Right ventricle myocardium superior (tissue), 1 donor: ENCODE data around the gene FNDC11. TPM values are rescaled to one million over a fixed set of nuclear protein-coding genes. Genes with fewer than 3 reads are reported as not detected.
"Not testable (repeated sequence)": the region's sequence is repeated elsewhere in the genome, so short reads cannot be mapped to it uniquely, and the experiment has no call there.

Source experiments
- ATAC-seq: fragments of 200-7000 bp; cut with Tn5 transposase; one replicate; pipeline ENCODE4 v1.9.1; 2020; ENCODE audit warnings: mild to moderate bottlenecking; ENCODE audit not compliant: poor library complexity
- DNase-seq: peaks from one replicate; pipeline ENCODE4 v3.0.0-alpha.2; 2020
- intact Hi-C: fragments of 100-400 bp; cut with DNase I; formaldehyde crosslinking; loops from one replicate; pipeline ENCODE4 v1.11.2; 2022
- total RNA-seq: library from RNA; stranded (reverse); fragmentation: NEBNext Ultra II Directional; extraction: Animal tissue kit (Norgen Biotek cat#: 25700); gene quantifications from one replicate; pipeline ENCODE4 v1.2.1, GENCODE V29; 2021
- donor health status: DM: no; HTN: yes; CAD: no; lungs with severe emphysema.

Gene FNDC11
- total RNA-seq, 1 donor from 2014 or later: 0.11 TPM

DNA sequence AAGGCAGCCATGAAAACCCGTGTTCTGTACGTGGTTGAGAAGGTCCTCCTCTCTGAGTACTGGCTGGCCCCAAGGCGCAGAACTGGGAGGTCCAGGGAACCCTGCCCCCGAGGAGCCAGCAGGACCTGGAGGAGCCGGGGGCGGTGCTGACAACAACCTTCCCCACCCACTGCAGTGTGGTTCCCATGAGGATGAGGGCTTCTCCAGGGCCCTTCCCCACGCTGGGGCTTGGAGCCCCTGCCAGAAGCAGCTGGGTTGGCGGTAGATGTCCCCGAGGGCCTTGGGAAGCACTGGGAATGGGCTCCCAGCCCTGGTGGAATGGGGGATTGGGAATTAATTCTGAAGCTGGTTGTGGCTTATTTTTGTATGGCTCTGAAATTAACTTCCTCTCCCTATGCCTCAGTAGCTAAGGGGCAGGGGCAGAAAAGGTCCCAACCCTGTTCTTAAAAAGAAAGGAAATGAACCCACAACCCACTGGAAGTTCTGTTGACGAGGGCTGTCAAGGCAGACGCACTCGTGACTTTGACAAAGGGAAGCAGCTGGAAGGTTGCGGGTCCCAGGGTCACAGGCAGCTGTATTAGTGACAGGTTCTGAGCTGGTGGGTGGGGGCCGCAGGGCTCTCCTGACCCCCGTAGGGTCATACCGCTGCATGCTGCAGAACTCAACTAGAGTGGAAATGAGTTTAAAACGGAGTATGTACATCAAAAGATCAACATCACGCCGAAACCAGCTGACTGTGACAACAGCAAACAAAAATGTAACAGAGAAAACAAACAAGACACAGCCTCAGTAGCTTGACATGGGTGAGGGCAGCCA lies 34.0 kb downstream of the FNDC11 start:
- intact Hi-C loops: no loop called here
- DNase-seq (peak; percentile 39), ATAC-seq (no peak)

DNA sequence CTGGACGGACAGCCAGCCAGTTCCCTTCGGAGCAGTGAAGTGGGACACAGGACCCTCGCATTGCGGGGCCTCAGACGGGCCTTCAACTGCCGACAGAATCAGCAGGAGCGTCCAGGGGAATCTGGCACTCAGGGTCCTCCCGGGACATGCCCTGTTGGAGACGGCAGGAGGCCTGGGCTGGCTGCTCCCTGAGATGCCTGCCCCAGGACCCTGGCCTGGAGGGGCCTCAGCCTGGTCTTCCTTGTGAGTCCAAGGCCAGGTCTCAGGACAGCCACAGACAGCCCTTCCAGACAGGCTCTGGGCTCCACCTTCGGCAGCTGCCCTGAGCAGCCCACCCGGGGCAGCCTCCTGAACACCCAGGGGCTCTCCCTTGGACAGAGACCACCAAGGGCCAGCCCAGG lies 34.7 kb downstream of the FNDC11 start:
- intact Hi-C loops: no loop called here
- ATAC-seq (no peak), DNase-seq (peak; percentile 21)

DNA sequence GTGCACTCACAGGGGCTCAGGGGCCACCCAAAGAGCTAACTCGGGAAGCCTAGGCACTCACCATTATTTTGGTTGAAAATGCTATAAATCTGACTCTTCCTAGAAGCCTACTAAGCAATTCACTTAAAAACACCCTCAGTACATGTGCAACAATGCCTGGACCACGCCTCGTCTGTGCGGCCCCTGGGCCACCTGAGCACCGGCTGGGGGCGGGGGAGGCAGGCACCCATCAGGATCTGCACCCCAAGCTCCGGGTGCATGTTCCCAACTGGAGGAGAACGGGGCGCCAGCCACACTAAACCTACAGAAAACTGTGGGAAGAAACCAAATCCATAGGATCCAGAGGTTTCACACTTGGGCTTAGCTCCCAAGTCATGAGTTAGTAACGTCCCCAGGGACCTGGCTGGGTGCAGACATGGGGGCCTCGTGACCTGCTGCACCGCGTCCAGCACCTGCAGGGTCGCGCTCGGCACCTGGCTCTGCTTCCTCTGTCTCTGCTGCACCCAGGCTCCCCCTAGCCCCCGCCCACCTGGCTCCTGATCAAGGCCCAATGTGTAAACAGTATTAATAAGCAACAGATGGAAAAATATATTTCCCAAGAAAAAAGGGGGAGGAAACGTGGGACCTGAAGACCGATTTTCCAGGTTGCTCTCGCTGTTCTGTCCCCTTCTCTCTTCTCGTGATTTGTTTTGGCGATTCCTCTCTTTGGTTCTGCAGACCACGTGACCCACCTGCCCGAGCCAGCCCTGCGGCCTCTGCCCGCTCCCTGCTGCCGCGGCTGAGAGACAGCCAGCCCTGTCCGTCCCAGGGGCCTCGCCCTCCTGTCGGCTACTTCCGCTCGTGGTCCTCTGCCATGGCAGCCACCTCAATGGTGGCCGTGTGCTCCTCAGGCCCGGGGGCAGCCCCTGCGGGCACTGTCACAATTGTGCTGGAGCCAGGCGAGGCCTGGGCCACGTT lies 35.6 kb downstream of the FNDC11 start:
- peak; percentile 29 for DNase-seq
- intact Hi-C loops: no loop called here
- ATAC-seq: no peak

DNA sequence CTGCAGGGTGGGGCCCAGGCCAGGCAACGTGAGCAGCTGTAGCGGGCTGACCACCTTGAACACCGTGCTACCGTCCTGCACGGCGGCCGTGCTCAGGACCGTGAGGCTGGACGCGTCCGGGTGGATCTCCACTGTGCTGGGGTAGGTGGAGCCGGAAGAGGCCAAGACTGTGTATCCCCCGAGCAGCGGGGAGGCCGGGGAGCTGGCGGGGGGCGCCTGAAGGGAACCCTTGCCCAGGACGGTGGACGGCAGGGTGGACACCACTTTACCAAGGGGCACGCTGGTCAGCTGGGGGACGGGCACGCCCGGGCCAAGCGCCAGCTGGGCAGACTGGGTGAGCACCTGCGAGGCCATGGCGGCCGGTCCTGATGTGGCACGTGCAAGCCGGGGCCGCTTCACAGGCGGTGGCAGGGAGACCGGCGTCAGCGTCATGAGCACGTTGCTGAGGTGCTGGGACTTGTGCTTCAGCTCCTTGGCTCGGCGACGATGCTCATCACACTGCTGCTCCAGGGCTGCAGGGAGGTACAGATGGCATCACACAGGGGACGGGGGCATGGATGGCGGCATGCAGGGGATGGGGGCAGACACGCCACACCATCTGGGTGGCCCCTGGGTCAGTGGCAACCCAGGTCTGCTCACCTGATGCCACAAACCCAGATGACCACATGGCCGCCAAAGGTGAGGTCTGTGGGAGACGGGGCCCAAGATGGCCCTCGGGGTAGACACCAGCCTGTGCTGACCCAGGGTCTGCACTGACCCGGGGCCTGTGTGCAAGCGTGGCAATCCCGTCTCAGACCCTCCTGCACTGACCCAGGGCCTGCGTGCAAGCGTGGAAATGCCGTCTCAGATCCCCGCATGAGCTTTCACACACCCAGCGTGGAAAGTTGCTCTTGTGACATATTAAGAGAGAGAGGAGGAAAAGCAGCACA lies 36.5 kb downstream of the FNDC11 start:
- ATAC-seq: no peak
- peak; percentile 26 for DNase-seq
- intact Hi-C loops: no loop called here

DNA sequence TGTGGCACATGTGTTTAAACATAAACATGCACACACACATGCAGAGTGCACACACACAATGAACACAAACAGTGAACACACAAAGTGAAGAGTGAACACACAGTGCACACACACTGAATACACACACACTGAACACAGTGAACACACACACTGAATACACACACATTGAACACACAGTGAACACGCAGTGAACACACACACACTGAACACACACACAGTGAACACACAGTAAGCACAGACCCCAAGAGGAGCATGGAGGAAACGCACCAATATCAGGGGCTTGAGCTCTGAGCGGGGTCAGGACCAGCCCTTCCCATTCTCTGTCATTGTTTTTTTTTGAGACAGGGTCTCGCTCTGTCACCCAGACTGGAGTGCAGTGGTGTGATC lies 37.2 kb downstream of the FNDC11 start:
- intact Hi-C loops: no loop called here
- ATAC-seq (no peak), DNase-seq (no peak)

DNA sequence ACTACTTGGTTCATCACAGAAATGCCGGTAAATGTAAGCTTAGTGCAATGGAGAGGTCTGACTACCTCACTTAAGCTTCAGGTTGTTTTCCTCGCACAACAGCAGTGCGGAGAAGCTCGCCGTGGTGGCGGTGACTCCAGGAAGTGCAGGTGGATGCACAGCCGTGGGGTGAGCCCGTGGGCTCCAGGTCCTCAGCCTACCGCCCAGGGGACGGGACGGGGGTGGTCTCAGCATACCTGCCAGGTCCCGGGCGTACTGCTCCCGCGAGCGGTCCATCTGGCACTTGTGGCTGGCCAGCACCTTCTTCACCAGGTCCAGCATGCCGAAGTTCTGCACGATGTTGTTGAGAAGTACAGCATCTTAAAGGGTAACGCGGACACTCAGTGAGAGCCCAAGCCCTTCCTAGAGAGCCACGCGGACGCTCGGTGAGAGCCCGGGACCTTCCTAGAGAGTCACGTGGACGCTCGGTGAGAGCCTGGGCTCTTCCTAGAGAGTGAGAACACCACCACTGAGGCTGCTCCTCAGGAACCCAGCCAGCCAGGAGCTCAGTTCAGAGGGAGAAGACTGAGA lies 37.9 kb downstream of the FNDC11 start:
- ATAC-seq (no peak), DNase-seq (peak; percentile 20)
- intact Hi-C loops: no loop called here

DNA sequence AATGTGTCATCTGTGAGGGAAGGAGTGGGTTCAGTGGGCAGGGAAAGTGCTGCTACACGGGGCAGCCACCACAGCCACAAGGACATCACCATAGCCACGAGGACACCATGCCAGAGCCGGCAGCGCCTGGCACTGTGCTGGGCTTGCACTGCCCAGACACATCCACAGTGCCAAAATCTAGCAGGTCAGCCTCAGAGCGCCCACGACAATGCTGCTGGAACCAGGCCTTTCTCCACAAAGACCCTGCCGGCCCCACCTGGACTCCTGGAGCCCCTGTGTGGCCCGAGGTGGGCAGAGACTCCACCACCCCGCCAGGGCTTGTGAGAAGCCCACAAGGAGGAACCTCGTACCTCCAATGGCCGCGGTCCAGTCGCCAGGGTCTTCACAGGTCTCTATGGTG lies 38.7 kb downstream of the FNDC11 start:
- DNase-seq (peak; percentile 34), ATAC-seq (peak; percentile 20)
- intact Hi-C loops: no loop called here

DNA sequence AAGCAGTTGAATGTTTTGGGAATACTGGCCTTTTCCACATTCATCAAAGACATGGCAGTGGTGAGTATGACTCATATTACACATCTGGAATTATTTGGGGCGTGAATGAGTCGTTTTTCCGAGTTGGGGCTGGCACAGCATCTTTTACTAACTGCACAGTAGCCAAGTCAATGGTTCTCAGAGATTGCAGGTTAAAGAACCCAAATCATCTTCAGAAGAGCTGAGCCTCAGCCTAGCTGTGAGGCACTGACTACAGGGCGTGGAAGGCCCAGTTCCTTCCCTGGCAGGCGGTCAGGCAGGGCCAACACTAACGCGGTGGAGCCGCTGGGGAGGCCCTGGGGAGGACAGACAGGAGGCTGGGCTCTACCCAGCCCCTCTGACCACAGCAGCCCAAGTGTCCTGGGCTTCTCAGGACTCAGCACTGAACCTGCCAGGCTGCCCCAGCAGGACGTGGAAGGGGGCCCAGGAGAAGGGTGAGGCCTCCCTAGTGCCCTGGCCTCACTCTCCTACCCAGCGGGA lies 40.1 kb downstream of the FNDC11 start:
- DNase-seq (peak; percentile 30), ATAC-seq (no peak)
- intact Hi-C loops: no loop called here

DNA sequence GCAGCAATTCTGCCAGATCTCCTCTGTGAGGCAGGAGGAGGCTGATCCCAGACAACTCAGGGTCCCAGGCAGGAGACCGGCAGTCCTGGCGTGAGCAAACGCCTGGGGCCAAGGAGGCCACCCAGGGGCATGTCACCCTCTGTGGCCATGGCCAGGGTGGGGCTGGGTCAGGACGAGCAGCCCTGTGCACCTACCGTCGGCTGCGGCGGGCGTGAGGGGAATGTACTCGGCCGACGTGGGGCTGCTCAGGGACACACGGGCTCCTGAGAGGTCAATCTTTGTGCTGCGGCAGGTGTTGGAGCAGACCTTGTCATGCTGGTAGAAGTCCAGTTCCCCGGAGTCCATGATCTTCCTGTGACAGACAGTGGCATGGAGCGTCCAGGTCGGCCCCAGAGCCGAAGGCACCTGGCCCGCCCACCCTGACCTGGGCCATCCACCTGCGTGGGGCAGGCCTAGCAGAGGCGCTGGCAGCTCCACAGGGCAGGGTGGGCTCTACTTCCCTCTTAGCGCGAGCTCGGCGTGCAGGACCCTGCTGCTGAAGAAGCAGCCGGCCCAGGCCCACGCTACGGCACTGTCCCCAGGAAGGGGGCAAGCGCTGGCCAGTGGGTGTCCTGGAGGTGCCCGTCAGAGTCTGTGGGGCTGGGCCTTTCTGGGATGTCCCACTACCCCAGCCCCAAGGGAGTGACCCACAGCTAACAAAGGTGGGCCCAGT lies 41.6 kb downstream of the FNDC11 start:
- no peak for ATAC-seq
- peak; percentile 13 for DNase-seq
- intact Hi-C loops: no loop called here

DNA sequence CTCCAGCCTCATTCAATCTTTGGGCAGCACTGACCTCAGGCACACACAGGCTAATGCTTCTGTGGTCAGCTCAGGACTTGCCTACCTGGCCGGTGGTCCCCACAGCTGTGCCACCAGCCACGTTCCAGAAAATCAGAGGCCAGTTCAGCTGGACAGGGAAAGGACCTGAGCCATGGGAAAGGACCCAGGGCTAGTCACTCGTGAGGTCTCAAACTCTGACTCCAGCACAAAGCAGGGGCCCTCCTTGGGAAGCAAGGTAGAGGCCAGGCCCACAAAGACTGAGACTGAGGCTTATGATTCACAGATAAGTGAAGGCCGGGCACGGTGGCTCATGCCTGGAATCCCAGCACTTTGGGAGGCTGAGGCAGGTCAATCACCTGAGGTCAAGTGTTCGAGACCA lies 42.5 kb downstream of the FNDC11 start:
- intact Hi-C loops: no loop called here
- DNase-seq (peak; percentile 26), ATAC-seq (no peak)

DNA sequence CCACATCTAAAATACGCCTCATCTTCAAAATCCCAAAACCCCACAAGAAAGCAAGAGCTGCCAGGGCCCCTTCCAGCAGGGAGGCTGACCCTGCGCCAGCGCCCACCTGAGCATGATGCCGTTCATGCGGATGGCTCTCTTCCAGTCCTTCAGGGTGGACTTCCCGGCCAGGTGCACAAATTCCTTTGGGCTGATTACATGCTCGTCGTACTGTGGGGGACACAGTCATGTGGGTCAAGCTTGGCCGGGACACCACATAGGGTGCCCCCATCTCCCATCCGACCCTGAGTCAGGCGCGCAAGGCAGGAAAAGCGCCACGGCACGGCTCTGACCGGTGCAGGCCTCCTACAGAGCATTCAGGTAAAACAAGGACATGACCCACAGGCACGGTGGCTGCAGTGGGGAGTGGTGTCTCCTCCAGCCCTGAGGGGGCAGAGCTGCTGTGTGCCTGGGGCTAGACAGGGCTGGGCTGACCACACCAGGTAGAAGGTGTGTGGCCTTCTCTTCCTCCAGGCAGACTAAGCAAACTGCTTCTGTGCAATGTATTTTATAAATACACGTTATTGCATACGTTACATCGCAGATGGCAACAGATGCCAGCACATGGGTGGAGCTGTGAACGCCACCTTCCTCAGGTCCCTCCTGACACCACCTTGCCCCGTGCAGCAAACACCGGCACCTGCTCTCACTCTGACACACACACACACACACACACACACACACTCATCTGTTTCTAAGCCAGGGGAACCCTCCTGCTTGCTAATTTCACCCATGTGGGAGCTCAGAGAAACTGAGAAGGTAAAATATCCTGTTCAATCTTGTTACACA lies 43.9 kb downstream of the FNDC11 start:
- DNase-seq: no peak
- intact Hi-C loops: no loop called here
- no peak for ATAC-seq

DNA sequence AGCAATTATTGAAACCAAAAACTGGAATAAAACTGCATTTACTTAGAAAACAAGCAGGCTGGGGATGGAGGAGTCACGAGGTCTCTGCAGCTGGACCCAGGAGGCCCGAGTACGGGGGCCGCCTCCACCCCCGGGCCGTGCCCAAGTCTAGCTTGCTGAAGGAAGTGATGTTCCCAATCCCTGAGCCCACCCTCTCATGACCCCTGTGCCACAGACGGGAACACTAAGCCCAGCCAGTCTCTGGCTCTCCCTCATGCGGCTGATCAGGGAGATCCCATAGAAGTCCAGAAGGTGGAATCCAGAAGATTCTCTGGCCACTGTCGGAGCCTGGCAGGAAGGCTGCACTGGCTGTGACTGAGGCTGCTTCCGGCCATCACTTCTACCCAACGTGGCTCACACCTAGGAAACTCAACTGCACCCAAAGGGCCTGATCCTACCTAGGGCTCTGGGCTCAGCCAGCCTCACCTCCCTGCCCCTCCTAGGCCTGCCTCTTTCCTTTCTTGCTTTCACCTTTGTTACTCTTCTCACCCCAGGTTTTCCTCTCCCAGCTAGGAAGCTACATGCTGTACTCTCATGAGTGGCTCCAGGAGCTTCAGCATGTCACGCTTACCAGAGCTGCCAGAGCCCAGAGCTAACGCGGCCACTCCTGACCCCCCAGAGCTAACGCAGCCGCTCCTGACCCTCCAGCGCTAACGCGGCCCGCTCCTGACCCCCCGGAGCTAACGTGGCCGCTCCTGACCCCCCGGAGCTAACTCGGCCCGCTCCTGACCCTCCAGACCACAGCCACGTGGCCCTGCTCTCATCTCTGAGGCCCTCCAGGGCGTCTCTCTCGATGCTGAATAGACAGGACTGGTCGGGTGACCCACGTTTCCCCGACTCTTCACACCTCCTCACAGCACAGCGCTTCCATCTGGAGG lies 44.8 kb downstream of the FNDC11 start:
- DNase-seq: no peak
- ATAC-seq: no peak
- intact Hi-C loops: no loop called here

DNA sequence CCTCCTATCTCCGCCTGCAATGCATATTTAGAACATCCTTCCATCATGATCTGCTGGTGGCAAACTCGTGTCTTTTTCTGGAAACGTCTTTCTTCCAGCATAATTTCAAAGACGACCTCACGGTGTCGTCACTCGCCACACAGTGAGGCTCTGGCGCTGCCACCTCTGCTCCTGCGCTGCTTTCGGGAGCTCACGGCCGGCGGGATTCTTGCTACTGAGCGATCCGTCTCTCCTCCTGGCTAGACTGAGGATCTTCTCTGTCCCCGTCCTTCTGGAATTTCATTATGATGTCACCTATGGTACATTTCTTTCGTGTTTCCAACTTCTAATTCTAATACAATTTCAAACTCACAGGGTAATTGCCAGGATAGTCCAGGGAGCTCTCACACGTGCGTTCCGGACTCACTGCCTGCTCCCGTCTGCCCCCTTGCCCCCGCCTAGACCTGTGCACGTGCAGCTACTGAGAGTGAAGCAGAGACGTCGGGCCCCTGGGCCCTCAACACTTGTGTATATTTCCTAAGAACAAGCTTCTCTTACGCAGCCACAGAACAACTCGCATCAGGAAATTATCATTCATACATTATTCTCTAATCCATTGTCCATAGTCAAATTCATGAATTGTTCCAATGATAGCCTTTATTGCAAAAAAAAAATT lies 45.6 kb downstream of the FNDC11 start:
- ATAC-seq: no peak
- intact Hi-C loops: no loop called here
- DNase-seq: no peak

DNA sequence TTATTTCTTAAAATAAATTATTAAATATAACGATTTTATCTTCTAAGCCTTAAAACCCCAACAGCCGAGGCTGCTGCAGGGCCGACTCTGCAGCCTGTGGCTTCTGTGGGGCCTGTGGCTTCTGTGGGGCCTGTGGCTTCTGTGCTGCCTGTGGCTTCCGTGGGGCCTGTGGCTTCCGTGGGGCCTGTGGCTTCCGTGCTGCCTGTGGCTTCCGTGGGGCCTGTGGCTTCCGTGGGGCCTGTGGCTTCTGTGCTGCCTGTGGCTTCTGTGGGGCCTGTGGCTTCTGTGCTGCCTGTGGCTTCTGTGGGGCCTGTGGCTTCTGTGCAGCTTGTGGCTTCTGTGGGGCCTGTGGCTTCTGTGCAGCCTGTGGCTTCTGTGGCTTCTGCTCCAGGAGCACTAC lies 47.7 kb downstream of the FNDC11 start:
- intact Hi-C loops, ATAC-seq, DNase-seq: not testable (repeated sequence)

DNA sequence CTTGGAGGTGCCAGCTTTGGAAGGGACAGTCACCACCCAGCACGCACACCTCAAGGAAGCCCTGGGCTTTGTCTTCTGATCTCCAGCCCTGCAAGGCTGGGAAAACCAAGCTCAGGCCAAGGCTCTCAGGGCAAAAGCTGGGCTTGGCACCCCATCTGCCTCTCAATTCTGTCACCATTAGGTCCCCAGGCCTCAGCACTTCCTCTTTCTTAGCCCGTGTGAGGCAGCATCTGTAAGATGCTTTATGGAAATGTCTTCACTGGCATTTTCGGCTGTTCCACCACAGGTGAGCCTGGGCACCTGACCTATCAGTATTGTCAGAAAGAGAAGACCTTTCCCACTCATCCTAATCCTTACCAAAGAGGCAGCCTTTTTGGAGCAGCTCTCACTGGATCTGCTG lies 48.4 kb downstream of the FNDC11 start:
- intact Hi-C loops: no loop called here
- ATAC-seq: no peak
- no peak for DNase-seq
